ENCODE measurements around the gene OXNAD1.

- TF ChIP-seq CTCF (IDR thresholded peaks at IDR 0.05 in 2 of 3, conservative IDR thresholded peaks at IDR 0.05 in 1 of 3; ENCODE audit: borderline replicate concordance in 1 of 3, insufficient read depth in 1 of 3, low read depth in 2 of 3, low read length in 2 of 3) (no peak), POLR2A (IDR thresholded peaks at IDR 0.05; ENCODE audit: borderline replicate concordance, extremely low read depth, insufficient read depth, insufficient read length) (no peak), YY1 (IDR thresholded peaks at IDR 0.05; ENCODE audit: extremely low read depth, insufficient replicate concordance, low read depth, low read length) (no peak)
These were observed 19.6 kb downstream of the OXNAD1 start for GRCh38 chr3:16284633-16285032.

Data from HCT116 (cell line).